NCI-H774 (cell line): Measurements from ENCODE around the gene RNF168.
"Not testable (repeated sequence)": the region's sequence is repeated elsewhere in the genome, so short reads cannot be mapped to it uniquely, and the experiment has no call there.

Experiments used
- DNase-seq: peaks from one replicate; lab custom pipeline; 2025; lab: John Stamatoyannopoulos, UW

The RNF168 gene

DNA sequence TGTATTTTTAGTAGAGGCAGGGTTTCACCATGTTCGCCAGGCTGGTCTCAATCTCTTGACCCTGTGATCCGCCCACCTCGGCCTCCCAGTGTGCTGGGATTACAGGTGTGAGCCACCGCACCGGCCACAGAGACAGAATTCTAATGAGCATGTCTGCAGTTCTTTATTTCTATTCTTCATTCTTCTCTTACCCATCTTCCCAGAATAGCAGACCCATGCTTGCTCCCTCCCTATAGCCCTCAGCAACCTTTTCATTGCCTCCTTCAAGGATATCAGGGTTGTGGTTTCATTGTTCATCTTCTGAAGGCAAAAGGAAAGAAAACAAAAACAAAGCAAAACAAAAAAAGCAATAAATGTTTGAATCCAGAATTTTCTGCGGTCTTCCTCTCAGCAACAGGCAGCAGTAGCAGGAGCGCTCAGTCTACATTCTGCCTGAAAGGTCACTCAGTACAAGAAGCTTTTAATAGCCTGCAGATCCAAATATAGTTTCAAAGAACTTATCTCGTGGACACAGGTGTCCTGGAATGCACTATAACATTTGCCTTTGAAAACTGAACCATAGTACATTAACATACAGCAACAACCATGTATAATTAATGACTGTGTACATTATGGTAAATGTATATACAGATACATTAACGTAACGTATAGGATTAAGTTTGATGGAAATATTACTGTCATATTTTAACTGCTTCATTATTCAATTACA is 11.5 kb upstream of the RNF168 start, which contains the start of gene SMCO1:
TSS of gene SMCO1 (minus strand) at position 434 of the 709 bp plus-strand sequence. CDS start at position 297, 137 bp downstream.
- DNase-seq: no peak

DNA sequence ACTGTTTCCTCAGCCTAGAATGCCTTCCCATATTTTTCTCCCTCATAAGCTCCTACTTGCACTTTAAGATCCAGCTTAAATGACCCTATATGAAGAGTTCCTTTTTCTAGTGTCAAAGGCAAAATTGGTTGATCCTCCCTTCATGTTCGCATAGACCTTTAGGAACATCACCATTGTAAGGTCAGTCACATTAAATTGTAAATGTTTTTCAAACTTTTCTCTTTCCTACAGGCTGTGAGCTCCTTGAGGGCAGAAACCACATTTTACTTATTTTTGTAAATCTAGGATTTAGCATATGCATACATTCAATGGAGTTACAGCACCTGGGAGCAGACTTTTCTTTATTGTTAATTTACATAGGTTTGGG is 10.8 kb upstream of the RNF168 start:
- no peak for DNase-seq

DNA sequence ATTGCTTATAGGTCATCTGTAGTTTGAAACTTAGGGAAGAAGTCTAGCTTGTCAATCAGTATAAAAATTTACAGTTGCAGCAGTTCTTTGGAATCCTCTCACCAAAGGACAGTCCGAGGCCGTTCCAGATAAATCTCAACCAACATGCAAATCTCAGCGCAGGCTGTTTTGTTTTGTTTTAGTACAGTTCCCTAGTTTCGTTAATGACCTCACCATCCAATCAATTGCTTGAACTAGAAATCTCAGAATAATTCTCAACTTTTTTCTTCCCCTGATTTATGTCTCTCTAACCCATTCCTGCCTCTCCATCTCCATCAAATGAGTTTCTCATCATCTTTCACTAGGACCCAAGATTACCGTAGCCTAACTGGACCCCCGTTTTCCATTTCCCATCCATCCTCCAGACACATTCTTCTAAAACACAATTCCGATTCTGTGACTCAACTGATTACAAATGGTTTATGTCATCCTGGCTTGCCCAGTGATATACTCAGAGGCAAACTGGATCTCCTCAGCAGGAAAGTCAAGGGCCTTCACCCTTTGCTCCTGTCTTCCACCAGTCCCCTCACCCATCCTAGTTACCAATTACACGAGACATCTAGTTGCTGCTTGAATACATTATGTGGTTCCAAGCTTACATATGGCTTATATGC is 10.3 kb upstream of the RNF168 start:
- DNase-seq: no peak

DNA sequence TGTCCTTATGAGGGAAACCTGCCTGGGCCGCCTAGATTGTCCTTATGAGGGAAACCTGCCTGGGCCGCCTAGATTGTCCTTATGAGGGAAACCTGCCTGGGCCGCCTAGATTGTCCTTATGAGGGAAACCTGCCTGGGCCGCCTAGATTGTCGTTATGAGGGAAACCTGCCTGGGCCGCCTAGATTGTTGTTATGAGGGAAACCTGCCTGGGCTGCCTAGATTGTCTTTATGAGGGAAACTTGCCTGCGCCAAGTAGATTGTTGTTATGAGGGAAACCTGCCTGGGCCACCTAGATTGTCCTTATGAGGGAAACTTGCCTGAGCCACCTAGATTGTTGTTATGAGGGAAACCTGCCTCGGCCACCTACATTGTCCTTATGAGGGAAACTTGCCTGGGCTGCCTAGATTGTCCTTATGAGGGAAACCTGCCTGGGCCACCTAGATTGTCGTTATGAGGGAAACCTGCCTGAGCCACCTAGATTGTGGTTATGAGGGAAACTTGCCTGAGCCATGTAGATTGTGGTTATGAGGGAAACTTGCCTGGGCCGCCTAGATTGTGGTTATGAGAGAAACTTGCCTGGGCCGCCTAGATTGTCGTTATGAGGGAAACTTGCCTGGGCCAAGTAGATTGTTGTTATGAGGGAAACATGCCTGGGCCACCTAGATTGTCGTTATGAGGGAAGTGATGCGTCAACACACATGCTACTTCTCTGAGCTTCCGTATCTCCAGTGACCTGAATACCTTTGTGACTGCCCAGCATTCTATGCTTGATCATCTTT is 8.3 kb upstream of the RNF168 start:
- DNase-seq: not testable (repeated sequence)

DNA sequence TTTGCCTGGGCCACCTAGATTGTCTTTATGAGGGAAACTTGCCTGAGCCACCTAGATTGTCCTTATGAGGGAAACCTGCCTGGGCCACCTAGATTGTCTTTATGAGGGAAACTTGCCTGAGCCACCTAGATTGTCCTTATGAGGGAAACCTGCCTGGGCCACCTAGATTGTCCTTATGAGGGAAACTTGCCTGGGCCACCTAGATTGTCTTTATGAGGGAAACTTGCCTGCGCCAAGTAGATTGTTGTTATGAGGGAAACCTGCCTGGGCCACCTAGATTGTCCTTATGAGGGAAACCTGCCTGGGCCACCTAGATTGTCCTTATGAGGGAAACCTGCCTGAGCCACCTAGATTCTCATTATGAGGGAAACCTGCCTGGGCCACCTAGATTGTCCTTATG is 7.5 kb upstream of the RNF168 start:
- not testable (repeated sequence) for DNase-seq

DNA sequence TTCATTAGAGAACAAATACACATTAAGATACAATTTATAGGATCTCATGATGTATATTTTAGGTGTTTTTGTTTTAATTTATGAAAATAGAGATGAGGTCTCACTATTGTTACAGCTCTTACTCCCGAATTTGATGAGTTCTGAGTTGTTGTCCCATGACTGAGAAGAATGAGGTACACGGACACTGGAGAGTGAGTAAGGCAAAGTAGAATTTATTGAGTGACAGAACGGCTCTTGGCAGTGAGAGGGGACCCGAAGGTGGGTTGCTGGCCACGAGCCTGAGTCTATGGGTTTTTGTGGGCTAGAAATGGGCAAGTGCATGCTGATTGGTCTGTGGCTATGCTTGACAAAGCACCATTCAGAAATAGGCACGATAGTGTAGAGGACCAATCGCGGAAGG is 3.1 kb upstream of the RNF168 start:
- DNase-seq: no peak

DNA sequence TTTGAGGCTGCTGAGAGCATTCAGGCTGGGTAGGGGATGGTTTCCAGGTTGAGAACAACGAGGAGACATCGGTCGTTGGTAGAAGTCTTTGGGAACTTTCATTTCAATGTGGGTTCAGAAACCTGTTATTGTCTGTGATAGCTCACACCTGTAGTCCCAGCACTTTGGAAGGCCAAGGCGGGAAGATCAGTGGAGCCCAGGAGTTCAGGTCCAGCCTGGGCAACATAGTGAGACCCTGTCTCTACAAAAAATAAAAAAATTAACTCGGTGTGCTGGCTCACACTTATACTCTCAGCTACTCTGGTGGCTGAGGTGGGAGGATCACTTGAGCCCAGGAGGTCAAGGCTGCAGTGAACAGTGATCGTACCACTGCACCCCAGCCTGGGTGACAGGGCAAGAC is 988 bp upstream of the RNF168 start:
- no peak for DNase-seq

DNA sequence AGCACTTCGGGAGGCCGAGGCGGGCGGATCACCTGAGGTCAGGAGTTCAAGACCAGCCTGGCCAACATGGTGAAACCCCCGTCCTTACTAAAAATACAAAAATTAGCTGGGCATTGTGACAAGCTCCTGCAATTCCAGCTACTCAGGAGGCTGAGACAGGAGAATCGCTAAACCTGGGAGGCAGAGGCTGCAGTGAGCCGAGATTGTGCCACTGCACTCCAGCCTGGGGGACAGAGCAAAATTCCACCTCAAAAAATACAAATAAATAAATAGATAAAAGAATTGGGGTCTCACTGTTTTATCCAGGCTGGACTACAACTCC is 470 bp upstream of the RNF168 start:
- not testable (repeated sequence) for DNase-seq

DNA sequence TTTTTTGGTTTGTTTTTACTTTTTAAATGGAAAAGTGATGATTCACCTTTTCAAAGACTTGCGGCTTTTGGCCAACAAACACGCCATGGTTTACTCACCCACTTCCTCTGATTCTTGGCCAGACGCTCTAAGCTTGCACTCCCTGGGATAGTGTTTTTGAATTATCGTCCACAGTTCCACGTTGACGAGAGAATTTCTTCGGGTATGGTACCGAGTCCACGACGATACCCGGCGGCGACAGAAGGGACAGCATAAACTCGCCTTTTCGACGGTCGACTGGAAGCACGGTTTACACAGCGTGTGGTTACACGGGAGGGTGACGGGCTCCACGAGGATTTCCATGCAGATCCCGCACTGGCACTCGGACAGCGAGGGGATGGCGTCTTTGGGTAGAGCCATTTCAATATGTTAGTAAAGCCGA is 783 bp downstream of the RNF168 start:
- peak; percentile 58 for DNase-seq

DNA sequence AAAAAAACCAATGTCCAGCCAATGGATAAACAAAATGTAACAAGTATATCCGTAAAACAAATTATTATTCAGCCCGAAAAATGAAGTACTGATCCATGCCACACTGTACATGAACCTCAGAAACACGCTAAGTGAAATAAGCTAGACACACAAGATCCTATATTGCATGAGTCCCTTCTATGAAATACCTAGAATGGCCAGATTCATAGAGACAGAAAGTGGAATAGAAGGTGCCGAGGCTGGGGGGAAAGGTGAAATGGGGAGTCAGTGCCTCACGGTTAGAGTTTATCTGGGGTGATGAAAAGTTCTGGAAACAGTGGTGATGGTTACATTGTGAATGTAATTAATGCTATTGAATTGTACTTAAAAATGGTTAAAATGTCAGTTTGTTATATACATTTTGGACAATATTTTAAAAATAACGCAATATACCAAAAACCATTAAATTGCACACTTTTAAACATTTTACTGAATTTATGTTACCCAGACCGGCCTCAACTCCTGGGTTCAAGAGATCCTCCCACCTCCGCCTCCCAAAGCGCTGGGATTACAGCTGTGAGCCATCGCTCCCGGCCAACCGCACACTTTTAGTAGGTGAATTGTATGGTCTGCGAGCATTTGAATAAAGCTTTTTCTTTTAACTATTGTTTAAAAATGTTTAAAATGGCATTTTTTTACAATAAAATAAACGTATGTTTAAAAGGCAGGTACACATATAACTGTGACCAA is 2.1 kb downstream of the RNF168 start:
- DNase-seq: no peak

DNA sequence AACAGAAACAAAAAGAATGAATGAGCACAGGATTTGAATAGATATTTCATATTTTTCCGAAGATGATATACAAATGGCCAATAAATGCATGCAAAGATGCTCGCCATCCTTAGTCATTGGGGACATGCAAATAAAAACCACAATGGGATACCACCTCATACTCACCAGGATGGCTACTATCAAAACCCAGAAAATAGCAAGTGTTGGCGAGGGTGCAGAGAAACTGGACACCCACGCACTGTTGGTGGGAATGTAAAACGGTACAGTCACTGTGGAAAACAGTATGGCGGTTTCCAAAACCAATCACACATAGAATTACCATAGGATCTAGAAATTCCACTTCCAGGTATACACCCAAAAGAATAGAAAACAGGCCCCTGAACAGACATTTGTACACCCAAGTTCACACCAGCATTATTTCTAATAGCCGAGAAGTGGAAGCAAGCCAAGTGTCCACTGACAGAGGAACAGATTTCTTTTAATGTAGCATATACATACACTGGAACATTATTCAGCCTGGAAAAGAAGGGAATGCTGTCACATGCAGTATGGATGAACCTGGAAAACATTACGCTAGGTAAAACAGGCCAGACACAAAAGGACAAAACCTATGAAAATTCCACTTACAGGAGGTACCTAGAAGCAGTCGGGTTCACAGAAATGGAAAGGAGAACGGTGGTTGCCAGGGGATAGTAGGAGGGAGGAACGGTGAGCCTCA is 3.6 kb downstream of the RNF168 start:
- no peak for DNase-seq

DNA sequence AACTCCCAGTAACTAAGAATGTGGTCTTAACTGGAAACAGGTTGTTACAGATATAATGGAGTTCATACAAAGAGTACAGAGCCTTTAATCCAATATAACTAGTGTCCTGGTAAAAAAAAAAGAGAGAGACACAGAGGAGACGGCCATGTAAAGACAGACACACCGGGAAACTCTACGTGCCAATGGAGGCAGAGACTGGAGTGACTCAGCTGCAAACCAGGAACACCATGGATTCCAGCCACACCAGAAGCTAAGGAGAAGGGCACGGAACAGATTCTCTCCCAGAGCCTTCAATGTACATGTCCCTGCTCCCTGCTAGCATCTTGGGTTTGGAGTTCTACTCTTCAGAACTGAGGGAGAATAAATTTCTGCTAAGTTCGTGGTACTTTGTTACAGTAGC is 4.5 kb downstream of the RNF168 start:
- no peak for DNase-seq

DNA sequence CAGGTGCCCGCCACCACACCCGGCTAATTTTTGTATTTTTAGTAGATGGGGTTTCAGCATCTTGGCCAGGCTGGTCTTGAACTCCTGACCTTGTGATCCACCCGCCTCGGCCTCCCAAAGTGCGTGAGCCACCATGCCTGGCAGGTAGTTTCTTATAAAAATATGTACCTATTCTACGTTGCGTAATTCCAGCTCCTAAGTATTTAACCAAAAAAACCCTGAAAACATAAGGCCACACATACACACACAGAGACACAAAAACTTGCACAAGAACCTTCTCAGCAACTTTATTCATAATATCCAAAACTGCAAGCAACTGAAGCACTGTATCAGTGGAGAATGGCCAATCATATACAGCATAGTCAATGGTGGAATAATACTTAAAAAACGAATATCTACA is 5.3 kb downstream of the RNF168 start:
- no peak for DNase-seq

DNA sequence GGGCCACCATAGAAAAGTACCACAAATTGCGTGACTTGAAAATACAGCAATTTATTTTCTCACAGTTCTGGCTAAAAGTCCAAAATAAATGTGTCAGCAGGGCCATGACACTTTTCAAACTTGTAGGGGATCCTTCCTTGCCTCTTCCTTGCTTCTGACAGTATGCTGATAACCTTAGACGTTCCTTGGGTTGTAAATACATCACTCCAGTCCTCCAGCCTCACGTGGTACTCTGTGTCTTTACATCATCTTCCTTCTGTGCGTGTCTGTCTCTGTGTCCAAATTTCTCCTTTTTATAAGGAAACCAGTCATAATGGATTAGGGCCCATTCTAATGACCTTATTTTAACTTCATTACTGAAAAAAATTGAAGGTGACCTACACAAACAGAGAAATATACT is 7.4 kb downstream of the RNF168 start:
- DNase-seq: no peak

DNA sequence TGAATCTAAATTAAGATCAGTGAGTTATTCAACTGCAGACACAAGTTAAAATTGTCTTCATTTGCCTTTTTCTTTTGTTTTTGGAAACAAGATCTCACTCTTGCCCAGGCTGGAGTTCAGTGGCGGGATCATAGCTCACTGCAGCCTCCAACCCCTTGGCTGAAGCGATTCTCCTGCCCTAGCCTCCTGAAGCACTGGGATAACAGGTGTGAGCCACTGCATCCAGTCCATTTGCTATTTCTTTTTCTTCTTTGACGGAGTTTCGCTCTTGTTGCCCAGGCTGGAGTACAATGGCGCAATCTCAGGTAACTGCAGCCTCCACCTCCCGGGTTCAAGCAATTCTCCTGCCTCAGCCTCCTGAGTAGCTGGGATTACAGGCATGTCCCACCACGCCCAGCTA is 10.3 kb downstream of the RNF168 start:
- no peak for DNase-seq

DNA sequence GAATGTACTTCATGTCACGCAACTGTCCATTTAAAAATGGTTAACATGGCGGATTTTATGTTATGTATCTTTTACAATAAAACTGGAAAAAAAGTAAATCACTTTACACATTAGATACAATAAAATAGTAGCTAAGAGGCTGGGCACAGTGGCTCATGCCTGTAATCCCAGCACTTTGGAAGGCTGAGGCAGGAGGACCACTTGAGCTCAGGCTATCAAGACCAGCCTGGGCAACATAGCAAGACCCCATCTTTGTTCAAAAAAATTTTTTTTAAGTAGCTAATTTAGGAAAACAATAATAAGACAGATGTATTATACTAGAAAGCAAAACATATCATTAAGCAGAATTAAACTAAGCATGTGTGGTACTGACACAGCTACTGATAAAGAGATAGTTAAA is 11.5 kb downstream of the RNF168 start:
- DNase-seq: no peak

DNA sequence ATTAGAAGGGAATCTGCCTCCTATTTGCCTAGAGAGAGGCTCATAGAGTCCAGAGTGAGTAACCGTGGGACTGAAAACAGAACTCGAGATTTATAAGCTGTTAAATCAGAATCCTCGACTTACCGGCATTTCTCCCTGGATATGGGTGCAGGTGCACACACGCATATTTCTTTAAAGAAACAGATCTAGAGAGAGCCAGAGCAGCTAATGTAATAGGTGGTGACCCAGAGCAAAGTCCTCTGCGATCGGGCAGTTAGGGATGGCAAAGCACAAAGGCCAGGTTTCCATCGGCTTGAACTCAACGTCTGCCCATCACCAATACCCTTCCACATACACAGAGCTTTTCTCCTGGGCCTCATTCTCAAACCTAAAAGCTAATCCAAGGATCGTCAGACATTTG is 13.8 kb downstream of the RNF168 start:
- DNase-seq: no peak

DNA sequence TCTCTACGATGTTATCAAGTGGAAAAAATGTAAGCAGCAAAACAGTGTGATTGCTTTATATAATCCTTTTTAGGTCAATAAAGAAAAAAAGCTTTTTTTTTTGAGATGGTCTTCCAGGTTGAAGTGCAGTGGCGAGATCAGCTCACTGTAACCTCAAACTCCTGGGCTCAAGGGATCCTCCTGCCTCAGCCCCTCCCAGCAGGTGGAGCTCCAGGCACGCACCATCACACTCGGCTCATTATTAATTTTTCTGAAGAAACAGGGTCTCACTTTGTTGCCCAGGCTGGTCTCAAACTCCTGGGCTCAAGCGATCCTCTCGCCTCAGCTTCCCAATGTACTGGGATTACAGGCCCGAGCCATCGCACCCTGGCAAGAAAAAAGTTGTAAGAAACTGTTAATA is 17.3 kb downstream of the RNF168 start:
- DNase-seq: no peak

DNA sequence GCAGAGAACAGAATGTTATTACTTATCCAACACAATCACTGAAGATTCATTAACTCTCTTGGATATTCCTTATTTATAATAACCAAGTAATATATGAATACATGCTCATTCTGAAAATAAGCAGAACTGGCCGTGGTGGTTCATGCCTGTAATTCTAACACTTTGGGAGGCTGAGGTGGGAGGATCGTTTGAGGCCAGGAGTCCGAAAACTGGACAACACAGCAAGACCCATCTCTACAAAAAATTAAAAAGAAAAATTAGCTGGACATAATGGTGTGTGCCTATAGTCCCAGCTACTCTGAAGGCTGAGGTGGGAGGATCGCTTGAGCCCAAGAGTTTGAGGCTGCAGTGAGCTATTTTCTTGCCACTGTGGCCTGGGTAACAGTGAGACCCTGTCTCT is 25.9 kb downstream of the RNF168 start:
- DNase-seq: no peak

DNA sequence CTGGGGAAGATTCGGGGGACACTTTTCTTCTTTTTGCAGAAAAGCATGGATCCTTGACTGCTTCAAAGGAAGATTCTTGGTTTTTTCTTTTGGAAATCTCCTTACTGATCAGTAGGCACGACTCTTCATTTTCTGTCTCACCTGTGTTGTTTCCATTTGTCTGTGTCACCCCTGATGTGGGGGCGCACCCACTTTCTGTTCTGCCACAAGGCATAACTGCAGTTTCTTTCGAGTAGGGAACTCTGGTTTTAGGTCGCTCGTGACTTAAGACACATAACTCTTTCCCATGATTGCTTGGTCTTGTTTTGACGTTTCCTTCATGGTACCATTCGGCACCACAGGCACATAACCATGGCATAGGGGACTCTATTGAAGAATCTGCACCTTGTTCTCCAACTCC is 31.3 kb downstream of the RNF168 start:
- no peak for DNase-seq

DNA sequence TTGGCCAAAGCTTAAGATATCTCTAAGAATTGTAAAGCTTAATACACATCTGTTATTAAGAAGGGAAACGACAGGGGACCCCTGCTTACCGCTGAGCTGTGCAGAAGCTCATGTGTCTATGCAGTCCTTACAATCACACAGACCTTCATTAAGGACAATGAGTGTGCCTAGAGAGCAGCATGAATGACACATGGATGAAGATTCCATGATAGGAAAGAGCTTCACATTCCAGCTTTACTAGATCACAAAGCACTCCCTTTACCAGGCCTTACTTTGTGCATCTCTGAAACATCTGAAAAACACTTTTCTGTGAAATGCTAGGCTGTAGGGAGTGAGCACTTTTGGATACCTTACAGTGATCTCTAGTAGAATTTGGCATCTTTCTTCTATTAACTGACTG is 32.0 kb downstream of the RNF168 start:
- DNase-seq: no peak

DNA sequence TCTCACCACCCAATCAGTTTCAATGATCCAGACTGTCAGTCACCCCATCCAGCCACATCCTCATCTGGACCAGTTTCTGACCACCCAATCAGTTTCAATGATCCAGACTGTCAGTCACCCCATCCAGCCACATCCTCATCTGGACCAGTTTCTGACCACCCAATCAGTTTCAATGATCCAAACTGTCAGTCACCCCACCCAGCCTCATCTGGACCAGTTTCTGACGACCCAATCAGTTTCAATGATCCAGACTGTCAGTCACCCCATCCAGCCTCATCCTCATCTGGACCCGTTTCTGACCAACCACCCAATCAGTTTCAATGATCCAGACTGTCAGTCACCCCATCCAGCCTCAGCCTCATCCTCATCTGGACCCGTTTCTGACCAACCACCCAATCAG is 33.4 kb downstream of the RNF168 start:
- DNase-seq: not testable (repeated sequence)
